ENCODE data around the gene ATP6V1F. TPM values are rescaled to one million over a fixed set of nuclear protein-coding genes. Genes with fewer than 3 reads are reported as not detected.

ATP6V1F gene
- polyA plus RNA-seq, 3 donors: 213 to 268 (median 215) TPM

DNA sequence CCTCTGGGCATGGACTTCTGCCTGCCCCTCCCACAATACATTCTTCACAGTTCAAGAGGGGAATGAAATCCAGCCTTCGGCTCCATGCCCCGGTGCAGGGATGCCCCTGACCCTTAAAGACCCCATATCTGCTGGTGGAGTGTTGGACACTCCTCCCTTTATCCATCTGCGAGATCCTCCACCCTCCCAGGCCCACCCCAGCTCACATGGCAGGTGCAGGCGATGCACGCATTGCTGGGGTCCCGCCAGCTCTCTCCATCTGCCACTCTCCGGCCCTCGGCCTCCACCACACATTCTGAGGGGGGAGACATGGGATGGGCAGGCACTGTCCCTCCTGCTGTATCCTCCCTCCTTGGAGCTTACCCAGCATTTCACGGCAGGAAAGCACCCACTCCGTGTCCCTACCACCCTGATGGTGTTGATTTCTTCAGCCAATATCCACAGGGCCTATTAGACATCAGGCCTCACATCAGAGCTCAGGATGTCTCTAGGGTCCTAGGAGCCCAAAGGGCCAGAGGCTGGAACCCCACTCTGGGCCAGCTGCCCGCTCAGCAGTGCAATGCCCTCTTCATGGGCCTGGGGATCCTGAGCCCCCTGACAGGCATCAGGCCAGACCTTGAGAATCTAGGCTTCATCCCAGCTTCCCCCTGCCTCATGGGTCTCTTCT is 18.3 kb downstream of the ATP6V1F start:
- no peak for DNase-seq (ENCODE audit: low read depth in 3 of 3, low spot score in 2 of 3)

DNA sequence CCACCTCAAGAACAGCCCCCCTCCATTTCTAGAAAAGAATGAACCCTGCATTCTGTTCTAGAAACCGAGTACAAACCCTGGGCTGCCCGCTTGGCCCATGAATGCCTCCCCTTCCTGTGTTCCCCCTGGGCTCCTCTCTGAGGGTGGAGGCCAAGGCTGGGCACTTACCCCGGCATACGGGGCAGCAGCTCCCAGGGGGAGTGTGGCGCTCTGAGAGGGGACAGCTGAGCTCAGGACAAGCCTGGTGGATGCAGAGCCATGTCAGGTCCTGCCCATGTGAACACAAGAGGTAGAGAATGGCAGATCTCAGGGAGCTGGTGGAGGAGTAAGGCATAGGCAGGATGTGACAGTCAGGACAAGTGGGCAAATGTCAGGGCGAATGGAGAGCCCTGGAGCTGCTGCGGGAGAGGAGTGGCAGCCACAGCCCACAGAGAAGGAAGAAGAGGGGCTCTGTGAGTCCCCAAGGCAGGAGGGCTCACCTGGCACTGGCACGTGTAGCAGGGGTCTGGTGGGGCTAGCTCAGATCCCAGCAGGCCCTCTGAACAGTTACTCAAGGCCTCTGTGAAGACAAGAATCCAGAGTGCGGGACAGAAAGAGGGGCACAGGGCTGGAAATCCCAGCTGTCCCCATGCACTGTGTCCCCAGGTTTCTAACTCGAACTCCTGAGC is 18.9 kb downstream of the ATP6V1F start:
- no peak for DNase-seq (ENCODE audit: low read depth in 3 of 3, low spot score in 2 of 3)

DNA sequence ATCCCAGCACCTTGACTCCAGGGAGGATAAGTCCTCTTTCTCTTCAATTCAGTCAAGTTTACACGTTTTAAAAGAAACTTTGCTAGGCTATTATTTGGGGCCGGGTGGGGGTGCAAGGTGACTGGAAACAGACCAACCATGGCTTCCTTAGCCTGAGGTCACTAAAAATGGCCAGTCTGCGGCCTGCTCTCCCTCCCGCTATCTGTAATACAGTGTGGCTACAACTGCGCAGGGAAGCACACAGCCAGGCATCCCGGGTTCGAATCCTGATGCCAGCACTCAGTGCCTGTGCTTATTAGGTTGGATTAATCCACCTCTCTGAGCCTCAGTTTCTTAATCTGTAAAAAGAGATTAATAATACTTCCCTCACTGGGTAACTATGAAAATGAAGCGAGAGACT is 19.5 kb downstream of the ATP6V1F start:
- DNase-seq (ENCODE audit: low read depth in 3 of 3, low spot score in 2 of 3): no peak

DNA sequence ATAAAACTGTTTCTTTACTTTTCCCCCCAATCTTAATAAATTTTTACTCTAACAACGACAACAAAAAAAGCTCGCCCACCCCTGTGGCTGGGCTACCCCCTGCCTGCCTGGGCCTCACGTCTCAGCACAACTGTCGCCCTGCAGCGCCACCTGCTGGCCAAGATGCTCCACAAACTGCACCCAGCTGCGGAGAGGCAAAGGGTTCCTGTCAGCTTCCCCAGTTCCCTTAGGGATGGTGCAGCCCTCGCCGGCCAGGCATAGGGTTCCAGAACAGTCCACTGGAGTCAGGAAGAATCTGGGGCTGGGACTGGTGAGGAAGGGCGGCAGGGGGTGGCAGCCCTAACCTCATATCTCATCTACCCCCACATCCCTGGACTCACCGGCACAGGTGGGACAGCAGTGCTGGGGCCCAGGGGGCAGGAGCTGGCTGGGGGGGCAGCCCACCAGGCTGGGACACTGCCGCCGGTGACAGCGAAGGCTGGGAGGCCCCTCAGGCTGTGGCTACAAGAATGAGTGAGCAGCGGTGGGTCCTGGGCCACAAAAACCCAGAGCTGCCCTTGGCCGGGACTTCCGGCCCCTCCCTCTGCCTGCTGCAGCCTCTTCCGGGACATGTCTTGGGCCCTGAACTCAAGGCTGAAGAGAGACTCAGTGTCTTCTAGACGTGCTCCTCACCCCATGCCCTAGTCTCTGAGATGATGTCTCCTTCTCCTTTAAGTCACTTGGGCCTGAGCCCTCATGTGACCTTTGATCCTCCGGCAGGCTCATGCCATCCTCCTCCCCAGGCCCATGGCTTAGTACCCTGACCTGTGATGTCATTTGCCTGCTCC is 21.2 kb downstream of the ATP6V1F start:
- peak in 1 of 3 donors; percentile 65 for DNase-seq (ENCODE audit: low read depth in 3 of 3, low spot score in 2 of 3)

DNA sequence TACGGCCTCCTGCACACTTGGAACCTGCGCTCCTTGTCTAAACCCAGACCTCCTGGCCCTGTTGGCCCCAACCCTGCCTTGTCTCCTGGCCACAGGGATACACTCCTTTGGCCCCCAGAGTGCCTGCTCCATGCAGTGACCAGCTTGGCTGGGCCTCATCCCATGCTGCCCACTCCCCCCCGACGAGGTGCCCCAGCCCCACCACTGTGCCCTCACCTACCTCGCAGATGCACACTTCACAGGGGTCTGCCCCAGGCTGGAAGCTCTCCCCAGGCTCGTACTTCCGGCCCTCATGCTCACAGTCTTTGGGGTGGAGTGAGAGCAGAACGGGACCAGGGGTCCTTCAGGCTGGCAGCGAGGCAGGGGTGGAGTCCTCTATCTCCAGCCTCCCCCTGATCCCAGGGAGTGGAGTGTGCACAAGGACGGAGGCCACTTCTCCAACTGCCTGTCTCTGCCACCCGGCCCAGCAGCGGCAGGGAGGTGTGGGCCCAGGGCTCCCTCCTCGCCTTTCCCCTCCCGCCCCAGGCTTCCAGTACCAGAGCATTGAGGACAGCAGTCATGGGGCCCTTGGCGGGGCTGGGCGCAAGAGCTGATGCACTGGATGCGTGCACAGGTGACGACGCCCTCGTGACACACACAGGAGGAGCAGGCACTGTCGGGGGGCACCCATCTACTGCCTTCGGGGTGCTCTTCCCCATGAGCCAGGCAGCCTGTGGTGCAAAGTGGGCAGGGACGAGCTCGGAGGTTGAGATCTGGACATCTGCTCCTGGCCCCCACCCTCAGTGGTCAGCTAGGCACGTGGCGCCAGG is 22.1 kb downstream of the ATP6V1F start:
- DNase-seq (ENCODE audit: low read depth in 3 of 3, low spot score in 2 of 3): no peak

DNA sequence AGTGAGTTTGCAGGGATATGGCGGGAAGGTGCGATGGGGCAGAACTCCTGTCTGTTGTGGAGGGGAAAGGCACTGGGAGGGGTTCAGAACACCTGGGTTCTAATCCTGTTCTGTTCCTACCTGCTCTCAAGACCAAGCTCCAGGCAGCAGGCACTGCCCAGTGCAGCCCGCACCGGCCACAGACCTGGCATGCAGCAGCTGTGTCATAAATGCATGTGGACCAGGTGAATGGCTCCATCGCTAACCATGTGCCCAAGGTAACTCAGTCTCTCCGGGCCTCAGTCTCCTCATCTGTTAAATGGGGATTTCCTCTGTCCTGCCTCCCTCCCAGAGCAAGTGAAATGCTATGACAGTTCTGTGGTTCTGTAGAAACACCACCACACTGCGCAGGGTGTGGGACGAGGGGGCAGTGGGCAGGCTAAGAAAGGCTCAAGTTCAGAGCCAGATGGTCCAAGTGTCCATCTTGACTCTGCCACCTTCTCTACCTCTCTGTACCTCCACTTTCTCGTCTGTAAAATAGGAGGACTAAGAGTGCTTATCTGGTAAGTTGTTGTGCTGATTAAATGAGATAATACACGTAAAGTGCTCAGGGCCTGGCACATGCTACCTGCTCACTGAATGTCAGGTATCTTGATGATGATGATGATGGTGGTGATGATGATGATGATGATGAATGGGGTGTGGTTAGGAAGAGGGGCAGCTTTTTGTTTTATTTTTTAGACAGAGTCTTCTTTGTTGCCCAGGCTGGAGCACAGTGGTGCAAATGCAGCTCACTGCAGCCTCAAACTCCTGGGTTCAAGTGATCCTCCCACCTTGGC is 22.9 kb downstream of the ATP6V1F start:
- no peak for DNase-seq (ENCODE audit: low read depth in 3 of 3, low spot score in 2 of 3)

DNA sequence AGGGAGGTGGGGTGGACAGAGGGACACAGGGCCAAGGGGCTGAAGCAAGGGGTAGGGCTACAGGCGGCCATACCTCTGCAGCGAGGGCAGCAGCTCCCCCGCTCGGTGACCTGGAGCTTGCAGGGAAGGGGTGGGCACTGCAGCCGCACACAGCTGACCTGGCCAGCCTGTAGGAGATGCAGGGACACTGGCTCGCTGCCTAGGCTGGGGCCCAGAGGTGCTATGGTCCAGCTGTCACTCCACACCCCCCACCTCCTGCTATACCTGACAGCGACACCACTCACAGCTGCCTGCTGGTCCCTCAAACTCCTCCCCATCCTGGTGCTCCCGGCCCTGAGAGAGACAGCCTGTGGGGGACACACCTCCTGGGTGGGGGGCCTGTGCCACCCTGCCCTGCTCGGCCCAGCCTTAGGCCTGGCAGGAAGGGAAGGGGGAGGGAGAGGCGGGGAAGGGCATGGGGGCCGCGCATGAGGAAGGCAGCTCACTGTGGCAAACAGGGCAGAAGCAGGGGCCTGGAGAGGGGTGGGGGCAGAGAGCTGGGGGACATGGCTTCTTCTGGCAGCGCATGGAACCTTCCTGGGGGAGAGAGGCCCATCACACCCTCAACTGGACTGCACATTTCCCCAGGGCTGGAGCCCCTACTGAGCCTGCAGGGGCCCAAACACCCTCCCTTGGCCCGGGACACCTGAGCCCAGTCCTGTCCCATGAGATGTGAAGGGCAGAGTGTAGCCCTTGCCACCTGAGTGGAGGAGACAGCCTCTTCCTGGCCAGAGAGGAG is 23.9 kb downstream of the ATP6V1F start:
- no peak for DNase-seq (ENCODE audit: low read depth in 3 of 3, low spot score in 2 of 3)

DNA sequence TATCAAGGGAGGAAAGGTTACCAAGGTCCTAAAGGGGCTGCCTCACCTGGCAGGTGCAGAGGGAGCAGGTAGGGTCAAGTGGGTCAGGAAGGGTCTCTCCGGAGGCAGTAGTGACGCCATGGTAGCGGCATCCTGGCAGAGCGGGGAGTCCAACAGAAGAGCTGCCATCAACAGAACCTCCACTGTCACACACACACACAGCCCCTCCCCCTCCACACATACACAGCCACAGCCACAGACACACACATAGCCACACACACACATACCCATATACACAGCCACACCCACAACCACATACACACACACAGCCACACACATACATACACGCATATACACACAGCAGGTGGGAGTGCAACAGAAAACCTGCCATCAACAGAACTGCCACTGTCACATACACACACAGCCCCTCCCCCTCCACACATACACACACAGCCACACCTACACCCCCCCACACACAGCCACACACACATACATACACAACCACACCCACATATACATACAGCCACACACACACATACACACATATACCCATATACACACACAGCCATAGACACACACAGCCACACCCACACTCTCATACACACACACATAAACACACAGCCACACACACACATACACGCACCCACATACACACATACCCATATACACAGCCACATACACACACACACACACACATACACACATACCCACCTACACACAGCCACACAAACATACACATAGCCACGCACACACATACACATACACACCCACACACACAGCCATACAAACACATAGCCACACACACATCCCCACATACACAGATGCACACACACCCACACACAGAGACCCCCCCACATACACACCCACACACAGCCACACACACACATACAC is 24.7 kb downstream of the ATP6V1F start:
- DNase-seq (ENCODE audit: low read depth in 3 of 3, low spot score in 2 of 3): no peak

DNA sequence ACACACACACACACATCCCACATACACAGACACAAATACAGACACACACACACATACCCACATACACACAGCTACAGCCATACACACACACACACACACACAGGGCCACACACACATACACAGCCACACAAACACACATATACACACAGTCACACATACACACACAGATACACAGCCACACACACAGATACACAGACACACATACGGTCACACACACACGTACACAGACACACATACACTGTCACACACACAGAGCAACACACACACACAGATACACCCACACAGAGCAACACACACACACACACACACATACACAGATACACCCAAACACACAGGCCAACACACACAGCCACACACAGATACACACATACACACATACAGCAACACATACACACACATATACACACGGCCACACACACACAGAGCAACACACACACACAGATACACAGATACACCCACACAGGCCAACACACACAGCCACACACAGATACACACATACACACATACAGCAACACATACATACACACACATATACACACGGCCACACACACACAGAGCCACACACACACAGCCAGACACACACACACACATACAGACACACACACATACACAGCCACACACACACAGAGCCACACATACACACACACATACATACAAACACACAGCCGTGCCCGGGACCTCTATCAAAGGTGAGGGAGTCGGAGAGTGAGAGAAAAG is 25.5 kb downstream of the ATP6V1F start:
- no peak for DNase-seq (ENCODE audit: low read depth in 3 of 3, low spot score in 2 of 3)

DNA sequence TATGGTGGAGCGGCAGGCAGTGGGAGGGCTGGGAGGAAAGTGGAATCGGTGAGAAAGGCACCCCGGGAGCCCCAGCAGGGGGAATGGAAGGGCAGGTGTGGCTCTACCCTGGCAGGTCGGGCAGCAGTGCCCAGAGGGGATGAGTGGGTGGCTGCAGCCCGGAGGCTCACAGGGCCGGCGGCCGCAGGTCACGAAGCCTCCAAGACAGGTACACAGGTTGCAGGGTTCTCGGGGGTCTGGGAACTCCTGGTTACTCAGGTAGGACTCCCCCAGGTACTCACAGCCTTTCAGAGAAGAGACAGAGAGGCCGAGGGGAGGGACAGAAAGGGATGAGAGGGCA is 26.1 kb downstream of the ATP6V1F start:
- no peak for DNase-seq (ENCODE audit: low read depth in 3 of 3, low spot score in 2 of 3)

DNA sequence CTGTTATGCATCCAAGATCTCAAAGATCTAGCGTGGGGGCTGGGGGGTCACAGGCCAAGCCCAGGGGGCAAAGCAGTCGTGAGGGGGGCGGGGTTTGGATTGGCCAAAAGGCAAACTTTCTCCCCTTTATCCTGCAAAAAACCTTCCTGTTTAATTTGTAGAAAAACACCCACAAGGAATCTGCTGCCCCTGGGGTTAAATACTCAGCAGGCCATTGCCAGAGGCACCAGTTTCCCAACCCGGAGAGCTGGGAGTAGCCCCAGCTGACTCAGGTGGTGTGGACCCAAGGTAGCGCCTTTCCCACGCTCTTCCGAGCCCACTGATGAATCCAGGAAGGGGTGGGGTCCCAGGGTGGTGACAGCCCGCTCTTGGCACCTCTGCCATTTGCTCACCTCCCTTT is 26.5 kb downstream of the ATP6V1F start:
- DNase-seq (ENCODE audit: low read depth in 3 of 3, low spot score in 2 of 3): no peak

DNA sequence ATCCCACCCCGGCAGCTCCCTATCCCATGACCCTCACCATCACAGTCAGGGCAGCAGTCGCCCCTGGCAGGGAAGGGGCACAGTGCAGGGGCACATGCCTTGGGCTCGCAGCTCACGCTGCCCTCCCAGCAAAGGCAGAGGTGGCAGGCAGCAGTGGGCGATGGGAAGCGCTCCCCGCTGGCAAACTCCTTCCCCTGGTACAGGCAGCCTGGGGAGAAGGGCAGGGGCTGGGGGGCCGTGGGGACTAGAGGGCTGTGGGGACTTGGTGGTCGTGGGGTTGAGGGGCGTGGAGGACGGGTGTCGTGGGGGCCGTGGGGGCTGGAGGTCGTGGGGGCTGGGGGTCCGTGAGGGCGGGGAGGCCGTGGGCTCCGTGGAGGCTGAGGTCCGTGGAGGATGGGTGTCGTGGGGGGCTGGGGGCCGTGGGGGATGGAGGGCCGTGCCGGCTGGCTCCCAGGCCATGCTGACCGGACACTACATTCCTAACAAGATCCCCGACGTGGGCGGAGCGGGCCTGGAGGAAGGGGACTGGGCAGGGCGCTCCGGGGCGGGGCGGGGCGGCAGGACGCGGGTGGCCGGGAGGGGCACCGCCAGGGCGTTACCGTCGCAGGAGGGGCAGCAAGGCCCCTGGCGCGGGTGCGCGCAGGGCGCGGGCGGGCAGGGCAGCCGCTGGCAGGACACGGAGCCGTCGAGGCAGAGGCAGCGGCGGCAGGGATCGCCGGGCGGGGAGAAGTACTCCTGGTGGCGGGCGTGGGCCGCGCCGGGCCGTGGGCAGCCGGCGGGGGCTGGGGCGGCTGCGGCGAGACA is 27.9 kb downstream of the ATP6V1F start:
- no peak for DNase-seq (ENCODE audit: low read depth in 3 of 3, low spot score in 2 of 3)

DNA sequence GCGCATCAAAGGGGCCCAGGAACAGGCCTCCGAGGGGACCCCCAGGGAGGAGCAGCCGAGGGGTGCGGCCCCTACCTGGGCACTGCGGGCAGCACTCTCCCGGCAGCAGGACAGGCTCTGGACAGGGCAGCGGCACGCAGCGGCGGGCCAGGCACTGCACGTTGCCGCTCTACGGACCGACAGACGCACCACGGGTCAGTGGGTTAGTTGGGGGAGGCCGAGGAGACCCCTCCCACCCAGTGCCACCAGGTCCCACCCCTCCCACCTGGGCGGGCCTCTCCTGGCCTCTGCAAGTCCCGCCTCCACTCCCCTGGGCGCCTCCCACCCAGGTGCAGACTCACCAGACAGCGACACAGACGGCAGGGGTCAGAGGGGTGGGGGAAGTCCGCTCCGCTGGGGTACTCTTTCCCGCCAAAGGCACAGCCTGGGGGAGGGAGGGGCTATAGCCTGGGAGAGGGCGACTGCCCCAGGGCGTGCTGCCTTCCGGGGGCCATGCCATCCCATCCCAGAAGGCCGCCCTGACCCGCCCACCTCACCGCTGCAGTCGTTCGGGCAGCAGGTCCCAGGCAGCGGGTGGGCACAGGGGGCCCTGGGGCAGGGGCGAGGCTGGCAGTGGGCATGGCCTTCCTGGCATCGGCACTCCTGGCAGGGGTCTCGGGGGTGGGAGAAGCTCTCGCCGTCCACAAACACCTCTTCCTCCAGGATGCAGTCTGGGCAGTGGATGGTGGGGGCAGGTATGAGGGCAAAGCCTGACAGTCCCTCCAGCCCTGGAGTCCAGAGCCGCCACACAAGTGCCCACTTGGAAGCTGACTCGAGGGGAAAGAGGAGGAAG is 28.7 kb downstream of the ATP6V1F start:
- DNase-seq (ENCODE audit: low read depth in 3 of 3, low spot score in 2 of 3): no peak

DNA sequence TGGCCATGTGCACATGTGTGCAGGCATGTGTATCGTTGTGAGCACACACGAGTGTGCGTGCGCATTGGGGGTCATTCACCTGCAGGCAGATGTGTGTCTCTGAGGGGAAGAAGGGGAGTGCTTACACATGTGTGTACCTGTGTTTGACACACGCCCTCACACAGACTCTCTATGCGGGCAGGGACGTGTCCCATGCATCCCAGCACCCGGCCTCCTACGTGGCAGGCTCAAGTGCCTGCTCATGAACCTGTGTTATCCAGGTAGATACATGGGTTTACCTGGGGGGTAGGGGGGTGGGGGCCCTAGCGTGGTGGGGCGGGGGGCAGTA is 29.2 kb downstream of the ATP6V1F start:
- DNase-seq (ENCODE audit: low read depth in 3 of 3, low spot score in 2 of 3): no peak

DNA sequence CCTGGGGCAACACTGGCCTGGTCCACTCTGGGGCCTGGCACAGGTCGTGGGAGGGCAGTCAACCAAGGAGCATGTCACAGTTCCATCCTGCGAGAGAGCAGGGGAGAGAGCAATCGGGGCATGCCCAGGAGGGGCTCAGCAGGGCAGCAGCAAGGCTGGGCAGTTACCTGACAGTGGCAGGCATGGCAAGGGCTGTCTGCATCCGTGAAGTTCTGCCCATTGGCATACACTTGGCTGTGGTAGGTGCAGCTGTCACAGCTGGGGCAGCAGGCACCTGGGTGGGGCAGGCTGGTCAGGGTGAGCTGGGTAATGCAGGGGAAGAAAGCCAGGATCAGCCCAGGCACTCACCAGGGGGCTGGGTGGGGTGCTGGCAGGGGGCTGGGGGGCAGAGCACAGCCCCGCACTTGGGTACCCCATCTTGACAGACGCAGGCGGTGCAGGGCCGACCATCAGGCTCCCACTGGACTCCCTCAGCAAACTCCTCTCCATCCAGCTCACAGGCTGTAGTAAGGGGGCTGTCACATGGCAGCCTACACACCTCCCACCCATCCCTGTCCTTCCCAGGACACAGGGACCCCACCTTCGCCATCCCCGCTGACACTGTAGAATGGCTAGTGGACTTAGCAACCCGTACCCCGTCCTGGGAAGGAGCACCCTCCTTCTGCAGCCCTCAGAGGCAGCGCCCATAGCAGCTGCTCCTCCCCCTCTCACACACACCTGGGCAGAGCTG is 30.0 kb downstream of the ATP6V1F start:
- no peak for DNase-seq (ENCODE audit: low read depth in 3 of 3, low spot score in 2 of 3)

Measured in right renal cortex interstitium (tissue), 3 donors.